ENCODE data around the gene CNTNAP2. TPM values are rescaled to one million over a fixed set of nuclear protein-coding genes. Genes with fewer than 3 reads are reported as not detected.

The CNTNAP2 gene
- total and polyA plus RNA-seq, 9 of the 15 experiments (the other 6 are each of a cell fraction or from before 2014, with no cell fraction given) = 0.04 to 0.62 (median 0.09) TPM; not detected in 4

- Histone ChIP-seq H3K4me1 (replicated peaks in 1 of 2; ENCODE audit: control insufficient read depth in 2 of 2, insufficient read depth in 2 of 2, low read length in 2 of 2) (no peaks in the 10 kb centered on the region), H4K20me1 (replicated peaks; ENCODE audit: control insufficient read depth, insufficient read depth, low read length) (no peaks in the 10 kb centered on the region), H2AFZ (ENCODE audit: low read depth, low read length) (no peak overlapping the region), H3K4me2 (ENCODE audit: insufficient read depth, low read length) (no peak overlapping the region), H3K27ac (ENCODE audit: extremely low read depth, low read depth, low read length) (no peak overlapping the region), H3K36me3 (ENCODE audit: control insufficient read depth, insufficient read depth, low read length) (no peaks in the 10 kb centered on the region), H3K79me2 (ENCODE audit: control insufficient read depth, insufficient read depth, low read length) (no peaks in the 10 kb centered on the region), H3K4me3 (no peak overlapping the region), H3K9me1 (ENCODE audit: control insufficient read depth, insufficient read depth, low read length) (no peaks in the 10 kb centered on the region), H3K9ac (ENCODE audit: insufficient read depth in 1 of 2, low read depth in 2 of 2, low read length in 2 of 2) (no peak overlapping the region), H3K27me3 (ENCODE audit: control insufficient read depth in 2 of 2, insufficient read depth in 2 of 2, low read length in 2 of 2) (0 out of 5 replicates have a peak, but pooled peaks cover 0 to 4% of the 10 kb centered on the region in 2 experiments), H3K9me3 (replicated peaks; ENCODE audit: control insufficient read depth, insufficient read depth, low read depth, low read length) (no peaks in the 10 kb centered on the region)
- FAIRE-seq (no peak), DNase-seq (ENCODE audit: extremely low read depth in 1 of 4, low spot score in 3 of 4) (no peak), ATAC-seq (no peak)
- CTCF ChIA-PET (ENCODE audit: low intra/inter-chr PET ratio) = no interaction called here
- BruUV-seq (replicated peaks) = no TSS peak
- POLR2A ChIA-PET = interaction anchor here (0.7 to 1.0 kb wide), 2 partner anchors 33 to 134 kb away, joined by 3 to 4 read pairs; no protein-coding TSS in a partner anchor
- WGBS (ENCODE audit: insufficient coverage, low coverage, missing lambda C conversion rate) = 0% methylated on average over 6 of the region's 6 CpGs
- intact Hi-C loops (cut with micrococcal nuclease) = no loop called here
- in situ Hi-C loops (cut with MboI) = no loop called here
- TF ChIP-seq TRIM28 (IDR thresholded peaks at IDR 0.05) (no peak), HMGXB4 (CRISPR knock-in tag; IDR thresholded peaks at IDR 0.05) (no peak), PTRF (tag; IDR thresholded peaks at IDR 0.05) (no peak), ZNF512 (tag; IDR thresholded peaks at IDR 0.05) (no peak), VEZF1 (CRISPR knock-in tag; IDR thresholded peaks at IDR 0.05) (no peak), BDP1 (IDR thresholded peaks at IDR 0.05; ENCODE audit: insufficient read depth, insufficient read length) (no peak), E2F4 (CRISPR knock-in tag; IDR thresholded peaks at IDR 0.05; ENCODE audit: low read depth) (no peak), PML (IDR thresholded peaks at IDR 0.05; ENCODE audit: low read length) (no peak), JUN (IDR thresholded peaks at IDR 0.05; ENCODE audit: borderline replicate concordance, low read depth, low read length) (no peak), JUN (CRISPR knock-in tag; IDR thresholded peaks at IDR 0.05; ENCODE audit: borderline replicate concordance) (no peak), ZNF263 (CRISPR knock-in tag; IDR thresholded peaks at IDR 0.05; ENCODE audit: borderline replicate concordance) (no peak), TCF15 (CRISPR knock-in tag; IDR thresholded peaks at IDR 0.05) (no peak), ZBTB34 (CRISPR knock-in tag; IDR thresholded peaks at IDR 0.05) (no peak), CBFA2T3 (IDR thresholded peaks at IDR 0.05) (no peak)
Measured at GRCh38 chr7:148107443-148108127, 1991.0 kb downstream of the CNTNAP2 start.
